Measurements from ENCODE around the gene DHDDS.

The DHDDS gene

DNA sequence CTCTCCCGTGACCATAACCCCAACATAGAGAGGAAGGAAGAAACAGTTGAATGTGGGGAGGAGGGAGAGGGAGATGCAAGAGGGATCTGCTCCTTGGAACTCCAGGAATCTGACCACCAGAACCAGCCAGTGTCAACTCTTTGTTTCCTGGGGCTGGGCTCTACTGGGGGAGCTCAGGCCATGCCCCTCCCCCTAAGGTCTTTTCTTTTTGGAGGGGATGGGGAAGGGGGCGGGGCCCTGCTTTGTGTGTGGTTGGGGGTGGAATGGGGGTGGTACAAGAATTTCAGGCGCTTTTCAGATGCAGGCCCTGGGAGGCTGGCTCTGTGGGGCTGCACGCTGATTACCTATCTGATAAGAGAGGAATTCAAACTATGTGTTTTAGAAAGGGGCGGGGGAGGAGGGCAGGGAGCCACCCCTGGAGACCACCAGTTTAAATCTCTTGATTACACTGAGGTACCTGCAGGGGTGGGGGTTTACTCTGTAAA, 13.2 kb upstream of the DHDDS start:
- no peak for DNase-seq

DNA sequence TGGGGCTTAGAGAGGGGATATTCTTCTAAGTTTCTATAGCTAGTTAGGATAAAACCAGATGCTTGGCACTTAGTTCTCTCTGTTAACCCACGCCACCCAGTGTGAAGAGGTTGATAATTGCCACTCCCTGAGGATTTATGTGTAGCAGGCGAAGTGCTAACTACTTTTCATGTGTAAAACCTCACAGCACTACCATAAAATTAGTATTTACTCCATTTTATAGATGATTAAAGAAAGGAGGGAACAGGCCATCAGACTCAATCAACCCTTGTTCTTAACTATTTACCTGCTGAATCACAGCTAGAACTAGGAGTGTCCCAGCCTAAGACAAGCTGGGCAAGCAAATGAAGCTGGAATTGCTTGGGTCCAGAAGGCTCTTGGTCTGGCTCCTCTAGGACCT, 12.6 kb upstream of the DHDDS start:
- DNase-seq, result no peak

DNA sequence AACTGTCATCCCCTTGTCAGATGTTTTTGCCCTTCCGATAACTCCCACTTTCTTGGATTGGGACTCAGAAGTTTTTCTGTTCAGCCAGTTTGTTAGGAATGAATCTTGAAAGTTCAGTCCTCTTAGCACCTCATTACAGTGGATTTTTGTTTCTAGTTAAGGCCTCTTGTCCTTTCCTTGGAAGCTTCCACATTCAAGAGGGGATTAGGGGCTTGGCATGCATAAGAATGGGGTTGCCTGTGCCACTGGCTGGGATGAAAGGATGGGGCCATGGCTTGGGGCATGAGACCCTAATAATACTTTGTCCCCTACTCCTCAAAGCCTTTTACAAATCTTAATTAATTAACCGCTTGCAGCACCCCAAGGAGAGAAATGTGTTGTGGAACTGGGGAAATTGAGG, 2.4 kb upstream of the DHDDS start:
- DNase-seq, result no peak

DNA sequence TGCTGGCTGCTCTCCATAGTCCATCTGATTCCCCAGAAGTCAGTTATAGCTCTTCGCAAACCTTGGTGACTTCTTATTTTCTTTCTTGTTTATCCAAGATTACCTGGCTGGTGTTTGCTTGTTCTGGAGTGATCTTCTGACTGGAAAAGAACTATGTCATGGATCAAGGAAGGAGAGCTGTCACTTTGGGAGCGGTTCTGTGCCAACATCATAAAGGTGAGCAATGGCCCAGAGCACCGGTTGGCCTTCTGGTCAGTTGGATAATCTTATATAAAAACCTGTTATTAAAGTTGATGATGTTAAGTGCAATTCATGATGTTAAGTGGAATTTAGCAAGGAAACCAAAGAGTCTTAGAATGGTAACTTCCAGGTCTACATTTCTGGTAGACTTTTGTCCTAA, 672 bp downstream of the DHDDS start:
- no peak for DNase-seq

DNA sequence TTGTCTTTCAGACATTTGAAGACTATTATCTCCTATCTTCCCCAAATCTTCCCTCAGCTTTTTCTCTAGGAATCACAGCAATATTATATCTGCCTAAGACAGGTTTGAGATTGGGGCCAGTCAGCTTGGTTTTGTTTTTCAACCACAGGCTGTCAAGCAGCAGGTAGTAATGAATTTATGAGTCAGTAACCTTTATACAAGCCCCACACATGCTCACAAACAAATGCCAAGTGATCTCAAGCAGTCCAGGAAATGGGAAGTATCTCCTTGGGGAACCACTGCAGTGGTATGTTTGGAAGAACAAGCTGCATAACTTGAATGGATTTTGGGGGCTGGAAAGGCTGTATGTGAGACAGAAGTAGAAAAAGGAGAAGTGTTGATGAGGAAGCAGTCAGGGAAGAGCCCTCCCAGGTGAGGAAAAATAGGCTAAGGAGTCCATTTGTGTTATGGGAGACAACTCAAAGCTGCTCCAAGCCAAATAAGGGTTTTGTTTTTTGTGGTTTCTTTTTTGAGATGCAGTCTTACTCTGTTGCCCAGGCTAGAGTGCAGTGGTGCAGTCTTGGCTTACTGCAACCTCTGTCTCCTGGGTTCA, 2.1 kb downstream of the DHDDS start:
- DNase-seq, result no peak

DNA sequence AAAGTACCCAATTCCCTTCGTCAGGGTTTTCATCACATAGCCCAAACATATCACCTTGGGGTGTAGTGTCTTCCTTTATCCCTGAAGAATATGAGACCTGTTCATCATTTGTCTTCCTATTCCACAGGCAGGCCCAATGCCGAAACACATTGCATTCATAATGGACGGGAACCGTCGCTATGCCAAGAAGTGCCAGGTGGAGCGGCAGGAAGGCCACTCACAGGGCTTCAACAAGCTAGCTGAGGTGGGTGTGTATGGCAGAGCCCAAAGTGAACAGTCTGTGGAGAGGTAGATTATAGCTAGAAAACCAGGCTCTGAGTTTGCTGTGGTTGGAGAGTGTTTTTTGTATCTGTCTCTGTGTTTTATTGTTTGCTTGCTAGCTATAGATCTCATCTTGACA, 5.9 kb downstream of the DHDDS start:
- no peak for DNase-seq

DNA sequence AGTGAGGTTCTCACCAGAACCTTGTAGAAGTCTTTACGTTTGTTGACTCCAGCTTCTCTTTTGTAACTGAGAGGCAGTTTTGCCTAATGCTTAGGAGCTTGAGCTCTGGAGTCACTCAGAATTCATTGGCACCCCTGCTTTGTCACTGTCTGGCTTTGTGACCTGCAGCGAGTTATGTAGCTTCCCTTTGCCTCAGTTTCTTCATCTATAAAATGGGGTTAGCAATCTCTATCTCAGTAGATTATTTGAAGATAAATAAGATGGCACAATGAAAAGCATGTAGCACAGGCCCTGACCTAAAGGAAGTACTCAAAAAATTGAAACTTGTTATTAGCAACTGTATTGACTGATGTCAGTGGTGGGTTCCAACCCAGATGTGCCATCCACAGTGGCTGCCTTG, 8.1 kb downstream of the DHDDS start:
- DNase-seq, result no peak

DNA sequence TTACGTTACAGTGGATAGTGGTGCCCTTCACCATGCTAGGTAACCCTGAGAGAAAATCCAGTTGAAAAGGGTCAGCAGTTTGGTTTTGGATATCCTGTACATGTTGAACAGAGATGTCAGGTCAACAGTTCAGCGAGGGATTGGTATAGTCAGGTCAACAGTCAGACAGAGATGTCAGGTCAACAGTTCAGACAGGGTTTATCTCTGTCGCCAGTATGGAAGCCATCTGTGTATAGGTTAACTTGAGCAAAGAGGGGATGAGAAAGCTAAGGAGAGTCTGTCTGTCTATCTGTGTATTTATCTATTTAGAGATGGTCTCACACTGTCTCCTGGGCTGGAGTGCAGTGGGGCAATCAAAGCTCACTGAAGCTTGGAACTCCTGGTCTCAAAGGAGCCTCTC, 17.7 kb downstream of the DHDDS start:
- DNase-seq, result no peak

DNA sequence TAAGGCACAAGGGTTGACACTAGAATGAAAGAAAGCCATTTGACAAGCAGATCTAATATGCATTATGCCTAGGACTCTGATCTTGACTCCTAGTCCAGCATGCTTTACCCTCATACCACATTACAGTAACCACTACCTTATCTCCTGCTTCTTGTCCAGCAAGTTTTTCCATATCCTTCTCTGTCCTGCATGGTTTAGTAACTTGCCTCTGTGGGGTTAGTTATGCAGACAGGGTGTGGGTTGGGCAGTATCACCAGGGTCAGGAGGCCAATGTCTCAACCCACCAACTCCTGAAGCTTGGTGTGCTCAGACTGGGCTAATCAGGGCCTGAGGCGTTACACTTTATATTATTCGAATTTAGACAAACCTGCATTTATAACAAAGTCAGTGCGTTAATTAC, 18.8 kb downstream of the DHDDS start:
- DNase-seq, result no peak

DNA sequence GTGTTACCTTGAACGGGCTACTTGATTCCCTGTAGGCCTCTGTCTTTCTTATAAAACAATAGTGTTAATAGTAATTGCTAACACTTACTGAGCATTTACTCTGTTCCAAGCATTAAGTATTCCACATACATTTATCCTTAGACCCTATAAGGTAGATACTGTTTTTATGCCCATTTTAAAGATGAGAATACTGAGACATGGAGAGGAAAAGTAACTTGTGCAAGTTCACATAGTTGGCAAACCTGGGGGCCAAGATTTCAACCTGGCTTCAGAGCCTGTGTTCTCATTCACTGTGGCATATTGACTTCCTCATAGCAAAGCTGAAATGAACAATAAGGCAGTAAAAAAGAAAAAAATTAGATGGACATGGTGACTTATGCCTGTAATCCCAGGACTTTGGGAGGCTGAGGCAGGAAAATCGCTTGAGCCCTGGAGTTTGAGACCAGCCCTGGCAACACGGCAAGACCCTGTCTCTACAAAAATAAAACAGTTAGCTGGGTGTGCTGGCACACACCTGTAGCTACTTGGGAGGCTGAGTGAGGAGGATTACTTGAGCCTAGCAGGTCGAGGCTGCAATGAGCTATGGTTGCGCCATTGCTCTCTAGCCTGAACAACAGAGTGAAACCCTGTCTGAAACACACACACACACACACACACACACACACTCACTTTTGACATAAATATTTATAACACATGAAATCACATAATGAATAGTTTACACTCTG, 20.5 kb downstream of the DHDDS start:
- no peak for DNase-seq

DNA sequence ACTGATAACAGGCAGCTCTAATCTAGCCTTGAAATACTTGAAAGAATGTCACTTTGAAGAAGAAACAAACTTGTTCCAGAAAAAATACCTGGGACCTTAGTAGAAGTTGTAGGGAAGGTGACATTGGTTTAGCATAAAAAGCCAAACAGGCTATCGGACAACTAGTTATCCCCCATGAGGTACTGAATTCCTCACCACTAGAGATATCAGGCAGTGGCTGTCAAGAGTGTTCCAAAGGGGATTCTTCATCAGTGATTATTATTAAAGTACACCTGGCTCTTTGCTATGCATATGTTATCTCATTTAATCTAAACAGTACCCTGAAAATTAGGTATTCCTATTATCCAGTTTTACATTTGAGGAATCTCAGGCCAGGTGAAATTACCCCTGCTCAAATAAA, 27.0 kb downstream of the DHDDS start:
- DNase-seq, result no peak

DNA sequence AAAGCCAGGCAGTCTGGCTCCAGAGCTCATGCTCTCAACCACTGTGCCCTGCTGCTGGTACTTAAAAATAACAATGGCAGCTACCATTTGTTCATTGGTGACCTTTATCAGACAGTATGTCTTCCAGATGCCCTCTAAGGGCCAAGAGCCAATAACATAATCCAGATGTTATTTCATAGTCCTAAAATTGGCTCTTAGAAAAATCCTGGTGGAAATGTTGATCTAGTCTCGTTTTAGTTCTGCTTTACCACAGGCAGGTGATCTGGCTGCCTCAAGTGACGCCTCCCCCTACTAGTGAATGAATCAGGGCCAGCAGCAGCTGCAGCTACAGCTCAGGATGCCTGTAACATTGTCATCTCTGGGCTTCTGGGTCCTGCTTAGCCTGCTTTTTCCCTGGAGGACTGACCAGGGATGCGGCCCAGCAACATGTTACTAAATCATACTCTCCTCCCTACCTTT, 27.5 kb downstream of the DHDDS start:
- no peak for DNase-seq

DNA sequence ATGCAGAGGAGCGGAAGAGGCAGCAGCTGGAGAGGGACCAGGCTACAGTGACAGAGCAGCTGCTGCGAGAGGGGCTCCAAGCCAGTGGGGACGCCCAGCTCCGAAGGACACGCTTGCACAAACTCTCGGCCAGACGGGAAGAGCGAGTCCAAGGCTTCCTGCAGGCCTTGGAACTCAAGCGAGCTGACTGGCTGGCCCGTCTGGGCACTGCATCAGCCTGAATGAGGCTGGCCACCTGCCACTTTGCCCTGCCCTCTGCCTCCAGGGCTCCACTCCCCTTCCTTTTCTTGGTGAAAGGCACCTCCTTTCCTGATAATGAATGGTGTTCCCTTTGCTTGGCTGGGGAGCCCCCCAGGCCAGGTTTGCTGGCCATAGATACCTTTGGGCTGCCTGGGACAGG, 36.8 kb downstream of the DHDDS start:
- no peak for DNase-seq

DNA sequence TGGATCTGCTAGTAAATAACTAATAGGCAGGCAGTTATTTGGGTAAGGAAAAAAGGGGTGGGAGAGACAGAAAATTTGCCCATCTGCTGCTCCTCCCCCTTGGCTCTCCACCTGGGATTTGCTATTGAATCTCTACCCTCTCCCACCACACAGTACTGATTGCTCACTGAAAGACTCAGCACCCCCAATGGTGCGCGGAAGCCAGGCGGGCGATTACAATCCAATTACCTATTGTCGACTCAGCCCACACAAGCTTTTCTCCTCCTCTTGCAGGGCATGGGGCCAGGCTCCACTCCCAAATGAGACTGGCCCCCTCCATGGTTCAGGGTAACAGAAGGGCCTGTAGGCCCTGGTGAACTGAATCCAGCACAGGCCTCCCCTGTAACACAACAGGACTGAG, 37.4 kb downstream of the DHDDS start:
- DNase-seq, result no peak

DNA sequence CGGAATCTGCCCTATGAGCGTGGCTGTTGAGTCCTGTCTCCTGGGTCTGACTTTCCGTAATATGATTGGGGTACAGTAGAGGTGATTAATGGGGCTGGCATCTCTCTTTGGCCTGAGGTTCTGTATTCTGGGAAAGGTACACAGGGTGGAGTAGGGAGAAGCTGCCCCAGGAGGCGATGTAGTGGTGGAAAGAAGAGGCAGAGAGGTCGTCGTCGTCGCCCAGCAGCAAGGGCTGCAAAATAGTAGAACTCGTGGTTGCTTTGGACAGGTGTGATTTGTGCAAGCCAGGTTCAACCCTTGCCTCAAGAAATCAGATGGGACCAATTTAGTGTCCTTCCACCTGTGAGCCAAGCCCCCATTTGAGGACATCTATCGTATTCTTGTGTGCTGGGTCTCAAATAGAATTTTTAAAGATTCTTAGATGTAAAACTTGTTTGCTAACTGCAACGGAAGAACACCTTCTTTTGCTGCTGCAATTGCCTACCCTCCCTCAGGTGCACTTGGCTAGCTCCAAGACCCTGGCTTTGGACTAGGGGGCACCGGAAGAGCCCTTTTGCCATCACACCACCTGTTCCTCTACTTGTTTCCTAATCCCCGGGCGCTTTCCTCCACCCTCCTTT, 38.9 kb downstream of the DHDDS start:
- DNase-seq, result peak; percentile 18

DNA sequence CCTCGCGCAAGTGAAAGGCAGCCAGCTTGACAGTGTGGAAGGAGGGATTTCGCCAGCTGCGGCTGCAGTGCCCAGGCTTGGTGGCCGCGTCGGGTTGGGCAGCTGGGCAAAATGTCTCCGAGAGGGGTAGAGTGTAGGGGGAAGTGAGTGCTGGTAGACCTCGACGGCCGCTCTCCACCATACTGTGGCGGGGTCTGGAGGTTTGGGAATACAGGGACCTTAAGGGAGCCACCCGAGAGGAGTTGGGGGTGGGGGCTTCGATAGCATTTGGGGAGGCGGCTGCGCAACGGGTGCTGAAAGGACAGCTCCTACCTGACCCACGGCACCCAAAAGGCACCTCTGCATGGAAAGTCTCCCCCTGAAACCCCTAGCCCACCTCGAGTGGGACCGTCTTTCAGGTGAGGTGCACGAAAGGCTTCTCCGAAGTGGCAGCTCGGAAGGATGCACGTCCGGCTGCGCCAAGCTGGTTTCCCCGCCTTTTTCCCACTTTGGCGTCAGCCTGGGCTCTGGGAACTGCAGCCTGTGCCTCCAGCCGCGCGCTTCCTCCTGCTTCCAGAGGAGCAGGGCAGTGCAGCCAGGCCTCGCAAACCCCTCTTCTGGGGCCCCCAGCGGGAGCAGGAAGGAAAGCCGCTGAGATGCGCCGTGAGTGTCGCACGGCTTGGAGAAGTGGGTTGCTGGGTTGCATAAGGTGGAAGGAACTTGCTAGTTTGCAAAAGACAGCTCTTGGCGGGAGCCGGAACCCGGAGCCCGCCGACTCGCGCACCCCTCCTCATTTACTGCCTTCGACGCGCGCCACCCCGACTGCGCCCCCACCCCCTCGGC, 39.6 kb downstream of the DHDDS start:
- DNase-seq, result peak; percentile 66

DNA sequence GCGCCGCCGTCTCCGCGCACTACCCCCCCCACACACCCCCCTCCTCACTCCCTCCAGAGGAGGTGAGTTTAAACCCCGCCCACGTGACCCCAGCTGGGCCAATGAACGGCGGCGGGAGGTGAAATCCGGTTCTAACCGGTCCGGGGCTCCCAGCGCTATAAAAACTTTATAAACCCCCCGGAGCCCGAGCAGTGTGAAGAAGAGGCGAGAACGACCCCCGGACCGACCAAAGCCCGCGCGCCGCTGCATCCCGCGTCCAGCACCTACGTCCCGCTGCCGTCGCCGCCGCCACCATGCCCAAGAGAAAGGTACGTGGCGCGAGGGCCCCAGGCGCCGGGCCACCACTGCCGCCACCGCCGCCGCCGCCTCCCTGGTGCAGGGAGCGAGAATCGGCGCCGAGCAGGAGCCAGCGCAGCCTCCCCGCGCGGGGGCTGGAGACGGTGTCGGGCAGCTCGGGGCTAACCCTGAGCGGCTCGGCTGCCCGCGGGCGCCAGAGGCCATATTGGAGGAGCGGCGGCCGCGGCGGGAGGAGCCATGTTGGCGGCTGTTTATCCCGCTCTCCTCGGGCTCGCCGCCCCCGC, 40.3 kb downstream of the DHDDS start, which contains the start of gene HMGN2:
Gene HMGN2 (plus strand): TSS at position 121 of the 581 bp plus-strand sequence. CDS start 173 bp downstream, at position 294.
- DNase-seq, result peak; percentile 97

DNA sequence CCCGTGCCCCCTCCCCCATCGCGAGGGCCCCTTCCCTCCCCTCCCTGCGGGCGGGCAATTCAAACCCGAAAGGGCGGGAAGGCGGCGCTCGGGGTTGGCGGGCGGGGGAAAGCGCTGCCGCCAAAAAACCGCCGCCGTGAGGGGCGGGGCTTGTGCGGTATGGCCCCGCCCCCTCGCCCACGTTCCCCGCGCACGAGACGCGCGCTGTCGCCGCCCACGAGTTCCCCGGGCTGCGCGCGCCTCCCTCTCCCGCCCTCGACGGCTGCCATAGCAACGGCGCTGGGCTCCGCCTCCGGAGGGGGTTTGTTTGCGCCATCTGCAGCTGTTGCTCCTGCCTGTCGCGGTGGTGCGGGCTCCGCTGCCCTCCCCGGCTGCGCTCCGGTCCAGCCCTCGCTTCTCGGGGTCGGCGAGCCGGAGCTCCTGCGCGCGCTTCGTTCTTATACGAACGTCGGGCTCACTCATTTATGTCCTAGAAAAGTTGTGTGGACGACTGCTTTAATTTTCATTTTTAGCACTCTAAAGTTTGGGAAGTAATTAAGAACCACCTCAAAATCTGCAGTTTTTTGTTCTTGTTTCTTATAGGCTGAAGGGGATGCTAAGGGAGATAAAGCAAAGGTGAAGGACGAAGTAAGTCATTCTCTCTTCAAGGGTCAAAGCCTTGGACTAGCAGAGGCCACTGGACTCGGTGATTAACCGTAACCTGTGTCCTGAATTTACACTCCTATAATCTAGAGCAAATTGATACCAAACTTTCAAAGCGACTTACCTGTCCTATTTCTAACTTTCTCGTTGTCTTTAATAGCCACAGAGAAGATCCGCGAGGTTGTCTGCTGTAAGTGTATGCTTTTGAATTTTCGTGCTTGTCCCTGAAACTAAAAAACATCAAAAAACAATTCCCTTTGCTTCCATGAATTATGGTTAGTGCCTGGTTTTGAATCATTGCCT, 41.1 kb downstream of the DHDDS start:
- DNase-seq, result peak; percentile 96

DNA sequence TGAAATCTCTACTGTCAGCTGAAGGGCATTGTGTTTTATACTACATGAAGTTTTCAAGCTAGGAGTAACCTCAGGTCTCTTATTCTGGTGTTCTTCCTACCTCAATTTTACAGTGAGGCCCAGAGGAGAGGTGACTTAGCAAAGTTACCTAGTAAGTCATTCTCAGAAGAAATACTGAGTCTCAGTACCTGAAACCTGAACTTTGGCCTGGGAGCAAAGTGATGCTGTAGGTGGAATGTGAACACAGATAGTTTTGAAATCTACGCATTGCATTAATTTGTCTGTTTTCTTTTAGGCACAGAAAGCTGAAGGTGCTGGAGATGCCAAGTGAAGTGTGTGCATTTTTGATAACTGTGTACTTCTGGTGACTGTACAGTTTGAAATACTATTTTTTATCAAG, 42.7 kb downstream of the DHDDS start:
- no peak for DNase-seq

DNA sequence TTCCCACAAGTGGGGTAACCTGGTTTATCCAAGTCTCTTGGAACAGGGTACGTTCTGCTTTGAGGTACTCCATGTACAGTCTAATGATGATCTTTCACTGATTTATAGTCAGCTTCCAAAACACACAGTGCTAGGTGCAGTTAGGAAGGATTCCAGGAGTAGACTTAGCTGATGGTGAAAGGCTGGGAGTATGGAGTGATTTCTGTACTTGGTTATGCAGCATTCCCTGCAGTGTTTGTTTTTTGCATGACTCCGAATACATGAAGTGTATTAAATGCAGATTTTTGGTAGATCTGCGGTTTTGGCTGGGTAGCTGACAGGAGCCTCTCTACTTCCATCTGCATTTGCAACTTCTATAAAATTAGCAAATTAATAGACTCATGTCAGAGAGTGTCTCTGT, 43.9 kb downstream of the DHDDS start:
- no peak for DNase-seq

DNA sequence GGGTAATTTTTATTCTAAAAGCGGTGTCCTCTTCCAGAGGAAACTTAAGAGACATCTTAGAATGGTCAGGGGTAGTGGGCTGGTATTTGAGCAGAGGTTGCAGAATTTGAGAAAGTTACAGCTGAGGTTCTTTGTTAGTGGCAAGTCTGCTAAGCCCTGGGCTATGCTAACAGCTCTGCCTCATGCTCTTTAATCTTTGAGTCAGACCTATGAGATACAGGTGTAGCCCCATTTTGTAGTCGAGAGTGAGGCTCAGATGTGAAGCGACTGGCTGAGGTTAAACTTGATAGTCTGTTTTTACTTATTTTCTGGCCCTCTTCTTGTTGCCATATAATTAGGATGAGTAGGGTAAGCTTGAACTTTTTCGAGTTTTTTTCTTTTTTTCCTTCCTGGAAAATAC, 44.8 kb downstream of the DHDDS start:
- no peak for DNase-seq

All from hematopoietic multipotent progenitor cell treated with erythropoietin and hydrocortisone succinate and interleukin-3 and kit ligand, for 6 days (in vitro differentiated cells).